Neural crest cell (in vitro differentiated cells): ENCODE data around the gene PRKAG2. TPM values are rescaled to one million over a fixed set of nuclear protein-coding genes. Genes with fewer than 3 reads are reported as not detected.
A peak's percentile ranks its signal among the peaks of the same experiment; 100 is the strongest.

ENCODE experiments used
- DNase-seq: peaks from one replicate; pipeline ENCODE4 v3.0.0; 2021; ENCODE audit warnings: low read depth, mixed read lengths, low spot score
- H3K27ac Mint-ChIP-seq: one replicate; pipeline ENCODE4 v1.8.0; 2021; ENCODE audit warnings: mild to moderate bottlenecking, mixed read lengths; ENCODE audit not compliant: unreplicated experiment
- H3K27me3 Mint-ChIP-seq: 2 replicates; pipeline ENCODE4 v1.8.0; 2021; ENCODE audit warnings: low read depth, mild to moderate bottlenecking, mixed read lengths
- H3K36me3 Mint-ChIP-seq: 2 replicates; pipeline ENCODE4 v1.8.0; 2021; ENCODE audit warnings: low read depth, mild to moderate bottlenecking, mixed read lengths
- H3K4me1 Mint-ChIP-seq: 2 replicates; pipeline ENCODE4 v1.8.0; 2021; ENCODE audit warnings: mixed read lengths
- H3K4me3 Mint-ChIP-seq: one replicate; pipeline ENCODE4 v1.8.0; 2021; ENCODE audit warnings: mild to moderate bottlenecking, mixed read lengths
- H3K9me3 Mint-ChIP-seq: 2 replicates; pipeline ENCODE4 v1.8.0; 2021; ENCODE audit warnings: mixed read lengths
- CTCF ChIP-seq: fragments of 200-600 bp; sonication (generic); conservative IDR thresholded peaks from 2 replicates; pipeline ENCODE4 v1.5.0; 2021; ENCODE audit warnings: antibody characterized with exemption, mild to moderate bottlenecking
- total RNA-seq: library from RNA; stranded (reverse); gene quantifications from 2 replicates; pipeline ENCODE4 v1.2.1, GENCODE V29; 2021

Gene PRKAG2
- total RNA-seq, 1 donor from 2014 or later = 12.5 TPM

GRCh38 chr7:151611878-151612277, 265.0 kb downstream of the PRKAG2 start:
- TF ChIP-seq CTCF = no peak
- no peaks in the 10 kb centered on the region for H3K36me3 Mint-ChIP-seq
- no peaks in the 10 kb centered on the region for H3K9me3 Mint-ChIP-seq
- no peak overlapping the region for H3K4me3 Mint-ChIP-seq
- H3K27ac Mint-ChIP-seq = no peak overlapping the region
- DNase-seq = no peak
- H3K27me3 Mint-ChIP-seq = no peaks in the 10 kb centered on the region
- peaks cover 4% of the 10 kb centered on the region for H3K4me1 Mint-ChIP-seq

GRCh38 chr7:151611041-151611440, 265.9 kb downstream of the PRKAG2 start:
- Mint-ChIP-seq H3K27ac (peak overlapping the region; percentile 88), H3K36me3 (no peaks in the 10 kb centered on the region), H3K4me1 (peaks cover 4% of the 10 kb centered on the region), H3K27me3 (no peaks in the 10 kb centered on the region), H3K9me3 (no peaks in the 10 kb centered on the region), H3K4me3 (no peak overlapping the region)
- TF ChIP-seq CTCF = no peak
- no peak for DNase-seq

- Mint-ChIP-seq H3K36me3 (no peaks in the 10 kb centered on the region), H3K4me1 (peaks cover 4% of the 10 kb centered on the region), H3K27me3 (no peaks in the 10 kb centered on the region), H3K9me3 (no peaks in the 10 kb centered on the region), H3K4me3 (no peak overlapping the region), H3K27ac (no peak overlapping the region)
- no peak for DNase-seq
- TF ChIP-seq CTCF = no peak
Measured at GRCh38 chr7:151608031-151608551, 268.8 kb downstream of the PRKAG2 start.

- no peak for TF ChIP-seq CTCF
- peaks cover 2% of the 10 kb centered on the region for H3K36me3 Mint-ChIP-seq
- H3K27ac Mint-ChIP-seq = no peak overlapping the region
- peaks cover 4% of the 10 kb centered on the region for H3K4me1 Mint-ChIP-seq
- H3K4me3 Mint-ChIP-seq = no peak overlapping the region
- no peaks in the 10 kb centered on the region for H3K9me3 Mint-ChIP-seq
- DNase-seq = no peak
- no peaks in the 10 kb centered on the region for H3K27me3 Mint-ChIP-seq
Measured at GRCh38 chr7:151607464-151607867, 269.4 kb downstream of the PRKAG2 start.

- H3K4me1 Mint-ChIP-seq = peaks cover 11% of the 10 kb centered on the region
- no peak for DNase-seq
- H3K4me3 Mint-ChIP-seq = no peak overlapping the region
- no peak for TF ChIP-seq CTCF
- H3K36me3 Mint-ChIP-seq = peaks cover 2% of the 10 kb centered on the region
- H3K27ac Mint-ChIP-seq = no peak overlapping the region
- H3K9me3 Mint-ChIP-seq = no peaks in the 10 kb centered on the region
- H3K27me3 Mint-ChIP-seq = no peaks in the 10 kb centered on the region
Measured at GRCh38 chr7:151603951-151604350, 273.0 kb downstream of the PRKAG2 start.
